GM08714 (cell line): ENCODE results near the gene TIGAR.

Experiments used
- H3K4me3 ChIP-seq: fragments of 200-500 bp; sonication (Bioruptor generic); 2 replicates; pipeline ENCODE4 v1.5.1; 2014; ENCODE audit warnings: mild to moderate bottlenecking, low read length, inconsistent platforms
- ZNF274 ChIP-seq: IDR thresholded peaks from 2 replicates; pipeline ENCODE4 v1.6.1; 2012; ENCODE audit warnings: mild to moderate bottlenecking, low read depth, low read length

Gene TIGAR

DNA sequence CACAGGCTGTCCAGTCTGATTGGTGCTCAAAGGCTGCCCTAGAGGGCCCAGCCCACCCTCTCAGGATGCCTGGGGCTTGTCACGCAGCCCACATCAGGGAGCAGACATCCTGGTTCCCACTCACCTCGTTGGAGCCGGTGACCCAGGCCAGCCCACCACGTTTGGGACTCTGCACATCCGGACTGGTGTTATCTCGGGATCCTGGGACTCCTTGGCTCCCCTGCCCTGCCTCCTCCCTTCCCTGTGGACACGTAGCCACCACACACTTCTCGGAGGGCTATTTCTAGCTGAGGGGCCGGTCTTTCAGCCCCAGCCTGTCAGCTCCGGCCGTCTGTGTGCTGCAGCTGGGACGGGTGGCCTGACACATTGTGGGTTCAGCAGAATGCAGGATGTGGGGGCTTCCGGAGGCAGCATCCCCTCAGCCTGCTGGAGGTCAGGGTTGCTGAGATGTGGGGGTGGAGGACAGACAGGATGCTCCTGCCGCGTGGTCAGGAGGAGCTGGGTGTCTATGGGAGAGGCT is 71.3 kb downstream of the TIGAR start:
- no peak for TF ChIP-seq ZNF274
- no peak overlapping the region for H3K4me3 ChIP-seq

GRCh38 chr12:4393211-4393610 is 72.2 kb downstream of the TIGAR start:
- no peak for TF ChIP-seq ZNF274
- no peak overlapping the region for H3K4me3 ChIP-seq

- no peak for TF ChIP-seq ZNF274
- no peak overlapping the region for H3K4me3 ChIP-seq
Measured at GRCh38 chr12:4395818-4396217, 74.8 kb downstream of the TIGAR start.

GRCh38 chr12:4401117-4401516 is 80.1 kb downstream of the TIGAR start:
- no peak for TF ChIP-seq ZNF274
- no peak overlapping the region for H3K4me3 ChIP-seq

DNA sequence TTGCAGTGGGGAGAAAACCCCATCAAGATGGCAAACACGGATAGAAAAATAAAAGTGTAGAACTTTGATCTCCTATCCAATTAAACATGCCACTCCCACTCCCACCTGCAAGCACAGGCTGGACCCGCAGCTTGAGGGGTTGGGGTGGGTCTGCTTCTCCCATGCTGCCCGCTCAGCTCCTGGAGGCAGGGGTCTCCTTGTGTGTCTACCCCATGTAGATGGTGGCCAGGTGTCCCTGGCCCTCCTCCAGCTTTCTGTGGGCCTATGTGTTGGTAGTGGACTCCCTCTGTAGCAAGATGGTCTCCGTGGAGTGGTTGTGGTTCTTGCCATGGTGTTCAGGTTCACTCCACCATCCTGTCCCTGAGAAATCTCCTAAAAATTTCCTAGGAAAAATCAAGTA is 82.0 kb downstream of the TIGAR start:
- no peak overlapping the region for H3K4me3 ChIP-seq
- TF ChIP-seq ZNF274, result no peak
